HEK293 (cell line): ENCODE data around the gene KDM4C.
"Not testable (repeated sequence)": the region's sequence is repeated elsewhere in the genome, so short reads cannot be mapped to it uniquely, and the experiment has no call there.

Experiments
- CTCF ChIA-PET: fragments of 350-600 bp; formaldehyde crosslinking; extraction: SDS; loops from one replicate; lab custom pipeline; 2021; ENCODE audit warnings: antibody characterized with exemption; lab: Yijun Ruan, JAX
- POLR2A ChIA-PET: fragments of 300-600 bp; formaldehyde crosslinking; extraction: SDS; loops from one replicate; lab custom pipeline; 2020; ENCODE audit warnings: antibody characterized with exemption, inconsistent platforms; lab: Yijun Ruan, JAX
- H3K27ac ChIP-seq: fragments of 200-500 bp; sonication (Bioruptor generic); 2 replicates; pipeline ENCODE4 v1.5.1; 2014; ENCODE audit warnings: low read depth, low read length, control low read depth, inconsistent platforms; ENCODE audit errors: extremely low read depth
- H3K36me3 ChIP-seq, 2 experiments: fragments of 200-500 bp in 1 of 2; sonication (Bioruptor generic) in 1 of 2; 1 replicate in 1 of 2; 2 replicates in 1 of 2; pipeline ENCODE4 v1.5.1; 2014 to 2017; ENCODE audit warnings: inconsistent platforms in 2 of 2, low read length in 2 of 2; ENCODE audit not compliant: control insufficient read depth in 2 of 2, insufficient read depth in 1 of 2
- H3K4me1 ChIP-seq: fragments of 200-500 bp; sonication (Bioruptor generic); 2 replicates; pipeline ENCODE4 v1.5.1; 2014; ENCODE audit warnings: mild to moderate bottlenecking, low read length, inconsistent platforms; ENCODE audit not compliant: control insufficient read depth, insufficient read depth
- H3K4me3 ChIP-seq: 2 replicates; pipeline ENCODE4 v1.5.1; 2011; ENCODE audit warnings: low read depth, mild to moderate bottlenecking, control low read depth, low read length, moderate library complexity
- H3K9me3 ChIP-seq: fragments of 200-500 bp; sonication (Bioruptor generic); 2 replicates; pipeline ENCODE4 v1.5.1; 2014; ENCODE audit warnings: low read depth, low read length, inconsistent platforms; ENCODE audit not compliant: control insufficient read depth, insufficient read depth
- GLIS1 ChIP-seq: fragments of 450-650 bp; formaldehyde crosslinking; IDR thresholded peaks from 2 replicates; pipeline ENCODE4 v1.5.1; 2016; ENCODE audit warnings: missing biosample characterization, missing genetic modification characterization
- GLIS2 ChIP-seq: fragments of 450-650 bp; formaldehyde crosslinking; IDR thresholded peaks from 2 replicates; pipeline ENCODE4 v1.5.1; 2016; ENCODE audit warnings: missing biosample characterization, missing genetic modification characterization
- KLF16 ChIP-seq: fragments of 450-650 bp; formaldehyde crosslinking; IDR thresholded peaks from 2 replicates; pipeline ENCODE4 v1.5.1; 2017; ENCODE audit warnings: missing biosample characterization, missing genetic modification characterization
- MYNN ChIP-seq: fragments of 450-650 bp; formaldehyde crosslinking; IDR thresholded peaks from 2 replicates; pipeline ENCODE4 v1.5.1; 2016; ENCODE audit warnings: missing biosample characterization, missing genetic modification characterization, borderline replicate concordance
- PRDM1 ChIP-seq: fragments of 450-650 bp; formaldehyde crosslinking; IDR thresholded peaks from 2 replicates; pipeline ENCODE4; 2016; ENCODE audit warnings: missing biosample characterization, missing genetic modification characterization
- ZIC2 ChIP-seq: fragments of 450-650 bp; formaldehyde crosslinking; IDR thresholded peaks from 2 replicates; pipeline ENCODE4 v1.5.1; 2016; ENCODE audit warnings: missing biosample characterization, missing genetic modification characterization
- ZNF2 ChIP-seq: fragments of 450-650 bp; formaldehyde crosslinking; IDR thresholded peaks from 2 replicates; pipeline ENCODE4 v1.5.1; 2016; ENCODE audit warnings: missing biosample characterization, missing genetic modification characterization
- ZNF549 ChIP-seq: fragments of 450-650 bp; IDR thresholded peaks from 2 replicates; pipeline ENCODE4 v1.5.1; 2018; ENCODE audit warnings: missing biosample characterization, missing genetic modification characterization, mild to moderate bottlenecking, inconsistent platforms, moderate library complexity
- ZNF629 ChIP-seq: fragments of 450-650 bp; formaldehyde crosslinking; IDR thresholded peaks from 2 replicates; pipeline ENCODE4 v1.5.1; 2017; ENCODE audit warnings: missing biosample characterization, missing genetic modification characterization
- ZNF654 ChIP-seq: fragments of 450-650 bp; formaldehyde crosslinking; IDR thresholded peaks from 2 replicates; pipeline ENCODE4 v1.5.1; 2016; ENCODE audit warnings: low read depth, missing biosample characterization, missing genetic modification characterization
- ZNF785 ChIP-seq: fragments of 450-650 bp; formaldehyde crosslinking; IDR thresholded peaks from 2 replicates; pipeline ENCODE4 v1.5.1; 2016; ENCODE audit warnings: missing biosample characterization, missing genetic modification characterization
- ZNF792 ChIP-seq: fragments of 450-650 bp; formaldehyde crosslinking; IDR thresholded peaks from 2 replicates; pipeline ENCODE4 v1.5.1; 2016; ENCODE audit warnings: missing biosample characterization, missing genetic modification characterization
- TF ChIP-seq, protein P1 (sequence below): fragments of 450-650 bp; formaldehyde crosslinking; IDR thresholded peaks from 2 replicates; pipeline ENCODE4 v1.5.1; 2016; ENCODE audit warnings: missing biosample characterization, missing genetic modification characterization
- TF ChIP-seq, protein P2 (sequence below): IDR thresholded peaks from 2 replicates; pipeline ENCODE4 v1.6.1; 2011; ENCODE audit warnings: mild to moderate bottlenecking, low read depth, low read length, borderline replicate concordance
- TF ChIP-seq, protein P3 (sequence below): fragments of 450-650 bp; formaldehyde crosslinking; IDR thresholded peaks from 2 replicates; pipeline ENCODE4 v1.5.1; 2016; ENCODE audit warnings: missing biosample characterization, missing genetic modification characterization
- TF ChIP-seq, protein P4 (sequence below): fragments of 450-650 bp; IDR thresholded peaks from 2 replicates; pipeline ENCODE4 v1.5.1; 2018; ENCODE audit warnings: missing biosample characterization, missing genetic modification characterization

Gene KDM4C

DNA sequence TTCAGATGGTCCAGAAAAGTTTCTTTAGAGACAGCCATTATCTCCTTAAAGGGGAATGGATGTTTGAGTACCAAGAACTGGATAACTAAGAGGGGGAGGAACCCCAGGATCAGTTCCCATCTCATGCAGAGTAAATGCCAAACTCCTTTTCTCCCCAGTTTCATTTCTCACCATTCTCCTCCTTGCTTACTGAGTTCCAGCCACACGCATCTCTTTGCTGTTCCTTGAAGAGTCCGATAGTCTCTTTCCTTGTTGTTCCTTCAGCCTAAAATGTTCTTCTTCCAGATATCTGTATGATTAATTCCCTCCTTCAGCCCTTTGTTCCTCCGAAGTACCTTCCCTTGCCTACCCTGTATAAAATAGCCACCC is 30.0 kb downstream of the KDM4C start:
- no peaks in the 10 kb centered on the region for H3K9me3 ChIP-seq
- no peaks in the 10 kb centered on the region for H3K36me3 ChIP-seq
- POLR2A ChIA-PET: no interaction called here
- CTCF ChIA-PET: no interaction called here
- no peak overlapping the region for H3K4me3 ChIP-seq
- TF ChIP-seq ZNF785 (no peak), ZNF2 (no peak)
- TF ChIP-seq, protein P1, sequence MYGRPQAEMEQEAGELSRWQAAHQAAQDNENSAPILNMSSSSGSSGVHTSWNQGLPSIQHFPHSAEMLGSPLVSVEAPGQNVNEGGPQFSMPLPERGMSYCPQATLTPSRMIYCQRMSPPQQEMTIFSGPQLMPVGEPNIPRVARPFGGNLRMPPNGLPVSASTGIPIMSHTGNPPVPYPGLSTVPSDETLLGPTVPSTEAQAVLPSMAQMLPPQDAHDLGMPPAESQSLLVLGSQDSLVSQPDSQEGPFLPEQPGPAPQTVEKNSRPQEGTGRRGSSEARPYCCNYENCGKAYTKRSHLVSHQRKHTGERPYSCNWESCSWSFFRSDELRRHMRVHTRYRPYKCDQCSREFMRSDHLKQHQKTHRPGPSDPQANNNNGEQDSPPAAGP (tag by site-specific recombination): no peak
- TF ChIP-seq, protein P2, sequence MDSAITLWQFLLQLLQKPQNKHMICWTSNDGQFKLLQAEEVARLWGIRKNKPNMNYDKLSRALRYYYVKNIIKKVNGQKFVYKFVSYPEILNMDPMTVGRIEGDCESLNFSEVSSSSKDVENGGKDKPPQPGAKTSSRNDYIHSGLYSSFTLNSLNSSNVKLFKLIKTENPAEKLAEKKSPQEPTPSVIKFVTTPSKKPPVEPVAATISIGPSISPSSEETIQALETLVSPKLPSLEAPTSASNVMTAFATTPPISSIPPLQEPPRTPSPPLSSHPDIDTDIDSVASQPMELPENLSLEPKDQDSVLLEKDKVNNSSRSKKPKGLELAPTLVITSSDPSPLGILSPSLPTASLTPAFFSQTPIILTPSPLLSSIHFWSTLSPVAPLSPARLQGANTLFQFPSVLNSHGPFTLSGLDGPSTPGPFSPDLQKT: no peak
- H3K4me1 ChIP-seq: no peaks in the 10 kb centered on the region; the same call in 1 of the 2 replicates
- H3K27ac ChIP-seq: no peak overlapping the region

DNA sequence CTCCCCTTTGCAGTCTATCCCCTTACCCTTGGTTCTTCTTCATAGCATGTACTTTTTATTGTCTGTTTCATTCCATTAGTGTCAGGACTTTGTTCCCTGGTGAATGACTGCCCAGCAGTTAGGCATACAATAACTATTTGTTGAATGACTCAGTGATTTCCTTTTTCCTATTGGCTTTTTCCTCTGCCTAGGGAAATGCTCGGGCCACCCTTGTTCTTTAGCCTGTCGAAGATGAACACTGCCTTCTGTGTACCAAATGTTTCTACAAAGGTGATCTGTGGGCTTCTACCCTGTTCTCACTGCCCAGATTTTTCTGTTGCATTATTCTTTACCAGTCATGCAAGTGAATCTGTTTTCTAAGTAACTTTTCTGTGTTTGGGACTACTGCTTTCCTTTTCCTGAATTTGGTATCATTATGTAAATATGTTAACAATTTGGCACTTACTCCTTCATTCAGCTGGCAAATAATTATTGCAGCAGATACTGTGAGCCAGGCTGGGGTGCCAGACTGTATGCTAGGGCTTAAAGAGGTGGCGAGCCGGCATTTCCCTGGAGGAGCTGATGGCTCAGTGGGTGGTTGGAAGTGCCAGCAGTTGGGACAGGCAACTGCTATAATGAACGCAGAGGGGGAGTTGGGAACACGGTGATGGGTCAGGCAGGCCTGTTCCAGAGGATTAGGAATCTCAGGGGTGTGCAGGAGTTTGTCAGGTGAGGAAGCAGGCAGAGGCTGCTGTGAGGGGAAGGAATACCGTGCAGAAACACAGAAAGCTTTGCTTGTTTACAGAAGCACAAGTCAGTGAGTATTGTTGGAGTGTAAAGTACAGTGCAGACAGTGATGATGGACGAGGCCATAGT is 30.6 kb downstream of the KDM4C start:
- H3K27ac ChIP-seq: no peak overlapping the region
- no peaks in the 10 kb centered on the region for H3K9me3 ChIP-seq
- no peak overlapping the region for H3K4me3 ChIP-seq
- ChIA-PET CTCF (no interaction called here), POLR2A (no interaction called here)
- TF ChIP-seq ZNF654 (no peak), ZIC2 (peak; percentile 39; the same call in 1 of the 2 replicates), PRDM1 (peak; percentile 33; the same call in 1 of the 2 replicates), ZNF549 (tag by site-specific recombination) (no peak), KLF16 (tag by site-specific recombination) (no peak), ZNF629 (tag by site-specific recombination) (no peak), GLIS1 (tag by site-specific recombination) (no peak), GLIS2 (tag by site-specific recombination) (no peak), MYNN (tag by site-specific recombination) (no peak), ZNF792 (no peak)
- TF ChIP-seq, protein P3, sequence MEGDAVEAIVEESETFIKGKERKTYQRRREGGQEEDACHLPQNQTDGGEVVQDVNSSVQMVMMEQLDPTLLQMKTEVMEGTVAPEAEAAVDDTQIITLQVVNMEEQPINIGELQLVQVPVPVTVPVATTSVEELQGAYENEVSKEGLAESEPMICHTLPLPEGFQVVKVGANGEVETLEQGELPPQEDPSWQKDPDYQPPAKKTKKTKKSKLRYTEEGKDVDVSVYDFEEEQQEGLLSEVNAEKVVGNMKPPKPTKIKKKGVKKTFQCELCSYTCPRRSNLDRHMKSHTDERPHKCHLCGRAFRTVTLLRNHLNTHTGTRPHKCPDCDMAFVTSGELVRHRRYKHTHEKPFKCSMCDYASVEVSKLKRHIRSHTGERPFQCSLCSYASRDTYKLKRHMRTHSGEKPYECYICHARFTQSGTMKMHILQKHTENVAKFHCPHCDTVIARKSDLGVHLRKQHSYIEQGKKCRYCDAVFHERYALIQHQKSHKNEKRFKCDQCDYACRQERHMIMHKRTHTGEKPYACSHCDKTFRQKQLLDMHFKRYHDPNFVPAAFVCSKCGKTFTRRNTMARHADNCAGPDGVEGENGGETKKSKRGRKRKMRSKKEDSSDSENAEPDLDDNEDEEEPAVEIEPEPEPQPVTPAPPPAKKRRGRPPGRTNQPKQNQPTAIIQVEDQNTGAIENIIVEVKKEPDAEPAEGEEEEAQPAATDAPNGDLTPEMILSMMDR (tag by site-specific recombination): no peak
- TF ChIP-seq, protein P4, sequence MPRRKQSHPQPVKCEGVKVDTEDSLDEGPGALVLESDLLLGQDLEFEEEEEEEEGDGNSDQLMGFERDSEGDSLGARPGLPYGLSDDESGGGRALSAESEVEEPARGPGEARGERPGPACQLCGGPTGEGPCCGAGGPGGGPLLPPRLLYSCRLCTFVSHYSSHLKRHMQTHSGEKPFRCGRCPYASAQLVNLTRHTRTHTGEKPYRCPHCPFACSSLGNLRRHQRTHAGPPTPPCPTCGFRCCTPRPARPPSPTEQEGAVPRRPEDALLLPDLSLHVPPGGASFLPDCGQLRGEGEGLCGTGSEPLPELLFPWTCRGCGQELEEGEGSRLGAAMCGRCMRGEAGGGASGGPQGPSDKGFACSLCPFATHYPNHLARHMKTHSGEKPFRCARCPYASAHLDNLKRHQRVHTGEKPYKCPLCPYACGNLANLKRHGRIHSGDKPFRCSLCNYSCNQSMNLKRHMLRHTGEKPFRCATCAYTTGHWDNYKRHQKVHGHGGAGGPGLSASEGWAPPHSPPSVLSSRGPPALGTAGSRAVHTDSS: no peak
- TF ChIP-seq, all 188 proteins: peak for 2
- no peaks in the 10 kb centered on the region for H3K36me3 ChIP-seq
- no peaks in the 10 kb centered on the region; the same call in 1 of the 2 replicates for H3K4me1 ChIP-seq

DNA sequence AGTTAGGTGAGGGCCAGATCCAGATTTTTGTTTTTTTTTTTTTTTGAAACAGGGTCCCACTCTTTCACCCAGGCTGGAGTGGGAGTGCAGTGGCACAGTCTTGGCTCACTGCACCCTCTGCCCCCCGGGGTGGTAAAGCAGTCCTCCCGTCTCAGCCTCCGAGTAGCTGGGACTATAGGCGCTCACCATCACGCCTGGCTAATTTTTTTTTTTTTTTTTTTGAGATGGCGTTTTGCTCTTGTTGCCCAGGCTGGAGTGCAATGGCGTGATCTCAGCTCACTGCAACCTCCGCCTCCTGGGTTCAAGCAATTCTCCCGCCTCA is 31.2 kb downstream of the KDM4C start:
- H3K4me1 ChIP-seq, H3K36me3 ChIP-seq, H3K9me3 ChIP-seq, CTCF ChIA-PET, H3K27ac ChIP-seq, H3K4me3 ChIP-seq, POLR2A ChIA-PET: not testable (repeated sequence)
